Mammary epithelial cell (primary cell): ENCODE results near the gene SUGP2.

Experiments used
- EZH2 ChIP-seq: IDR thresholded peaks from 2 replicates; pipeline ENCODE4 v1.6.1; 2012; ENCODE audit warnings: low read length, inconsistent platforms, borderline replicate concordance
- TF ChIP-seq, protein P1 (sequence below), 2 donors: IDR thresholded peaks in 1 of 2; conservative IDR thresholded peaks in 1 of 2; 2 replicates each; pipeline ENCODE4 v1.5.1; 2011 to 2012; ENCODE audit warnings: inconsistent platforms in 2 of 2, low read length in 2 of 2, mild to moderate bottlenecking in 2 of 2, control low read depth in 1 of 2, low read depth in 1 of 2; ENCODE audit not compliant: insufficient read depth in 1 of 2; ENCODE audit errors: extremely low read depth in 1 of 2

DNA sequence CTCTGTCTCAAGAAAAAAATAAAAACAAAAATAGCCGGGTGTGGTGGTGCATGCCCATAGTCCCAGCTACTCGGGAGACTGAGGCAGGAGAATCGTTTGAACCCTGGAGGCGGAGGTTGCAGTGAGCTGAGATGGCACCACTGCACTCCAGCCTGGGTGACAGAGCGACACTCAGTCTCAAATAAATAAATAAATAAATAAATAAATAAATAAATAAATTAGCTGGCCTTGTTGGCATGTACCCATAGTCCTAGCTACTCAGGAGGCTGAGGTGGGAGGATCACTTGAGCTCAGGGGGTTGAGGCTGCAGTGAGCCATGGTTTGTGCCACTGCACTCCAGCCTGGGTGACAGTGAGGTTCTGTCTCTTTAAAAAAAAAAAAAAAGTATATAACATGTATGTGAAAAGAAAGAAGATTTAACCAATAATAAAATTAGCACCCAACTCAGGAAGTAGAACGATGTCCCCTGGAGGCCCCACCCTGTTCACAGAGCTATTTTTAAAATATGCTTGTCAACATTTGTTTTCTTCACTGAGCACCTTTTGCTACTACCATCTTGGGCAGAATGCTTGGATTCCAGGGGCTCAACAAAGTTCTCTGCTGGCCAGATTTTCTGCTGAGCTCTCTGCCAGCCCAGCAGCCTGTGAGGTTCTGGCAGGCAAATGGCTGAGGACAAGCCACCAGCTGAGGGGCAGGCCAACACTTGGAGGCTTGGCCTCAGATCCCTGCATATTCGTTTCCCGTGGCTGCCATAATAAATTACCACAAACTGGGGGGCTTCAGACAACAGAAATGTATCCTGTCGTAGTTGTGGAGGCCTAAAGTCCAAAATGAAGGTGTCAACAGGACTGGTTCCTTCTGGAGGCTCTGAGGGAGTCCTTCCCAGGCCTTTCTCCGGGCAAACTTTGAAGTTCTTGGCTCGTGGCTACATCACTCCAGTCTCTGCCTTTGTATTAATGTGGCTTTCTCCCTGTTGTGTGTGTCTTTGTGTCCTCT, 35.6 kb upstream of the SUGP2 start:
- TF ChIP-seq, protein P1, sequence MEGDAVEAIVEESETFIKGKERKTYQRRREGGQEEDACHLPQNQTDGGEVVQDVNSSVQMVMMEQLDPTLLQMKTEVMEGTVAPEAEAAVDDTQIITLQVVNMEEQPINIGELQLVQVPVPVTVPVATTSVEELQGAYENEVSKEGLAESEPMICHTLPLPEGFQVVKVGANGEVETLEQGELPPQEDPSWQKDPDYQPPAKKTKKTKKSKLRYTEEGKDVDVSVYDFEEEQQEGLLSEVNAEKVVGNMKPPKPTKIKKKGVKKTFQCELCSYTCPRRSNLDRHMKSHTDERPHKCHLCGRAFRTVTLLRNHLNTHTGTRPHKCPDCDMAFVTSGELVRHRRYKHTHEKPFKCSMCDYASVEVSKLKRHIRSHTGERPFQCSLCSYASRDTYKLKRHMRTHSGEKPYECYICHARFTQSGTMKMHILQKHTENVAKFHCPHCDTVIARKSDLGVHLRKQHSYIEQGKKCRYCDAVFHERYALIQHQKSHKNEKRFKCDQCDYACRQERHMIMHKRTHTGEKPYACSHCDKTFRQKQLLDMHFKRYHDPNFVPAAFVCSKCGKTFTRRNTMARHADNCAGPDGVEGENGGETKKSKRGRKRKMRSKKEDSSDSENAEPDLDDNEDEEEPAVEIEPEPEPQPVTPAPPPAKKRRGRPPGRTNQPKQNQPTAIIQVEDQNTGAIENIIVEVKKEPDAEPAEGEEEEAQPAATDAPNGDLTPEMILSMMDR (conservative IDR thresholded peaks at IDR 0.05 in 1 of 2, IDR thresholded peaks at IDR 0.05 in 1 of 2; ENCODE audit: extremely low read depth in 1 of 2, insufficient read depth in 1 of 2, low read depth in 1 of 2, low read length in 2 of 2): no peak
- TF ChIP-seq EZH2: no peak
